Erythroblast (primary cell): ENCODE measurements around the gene SMOC1.

Experiments used
- GATA1 ChIP-seq: IDR thresholded peaks from 2 replicates; pipeline ENCODE4 v1.6.1; 2011; ENCODE audit warnings: low read depth, mild to moderate bottlenecking, control low read depth, low read length, moderate library complexity
- POLR2A ChIP-seq: IDR thresholded peaks from 2 replicates; pipeline ENCODE4 v1.6.1; 2011; ENCODE audit warnings: mild to moderate bottlenecking, low read length

- TF ChIP-seq POLR2A (no peak), GATA1 (no peak)
Measured at GRCh38 chr14:69844171-69844570, 35.0 kb upstream of the SMOC1 start.
